Dedifferentiated amniotic fluid mesenchymal stem cell (primary cell): ENCODE data around the gene RPL41.
"Not testable (repeated sequence)": the region's sequence is repeated elsewhere in the genome, so short reads cannot be mapped to it uniquely, and the experiment has no call there.

Source experiments
- DNase-seq: peaks from one replicate; pipeline ENCODE4 v3.0.0-alpha.2; 2016; ENCODE audit errors: extremely low spot score

The RPL41 gene

DNA sequence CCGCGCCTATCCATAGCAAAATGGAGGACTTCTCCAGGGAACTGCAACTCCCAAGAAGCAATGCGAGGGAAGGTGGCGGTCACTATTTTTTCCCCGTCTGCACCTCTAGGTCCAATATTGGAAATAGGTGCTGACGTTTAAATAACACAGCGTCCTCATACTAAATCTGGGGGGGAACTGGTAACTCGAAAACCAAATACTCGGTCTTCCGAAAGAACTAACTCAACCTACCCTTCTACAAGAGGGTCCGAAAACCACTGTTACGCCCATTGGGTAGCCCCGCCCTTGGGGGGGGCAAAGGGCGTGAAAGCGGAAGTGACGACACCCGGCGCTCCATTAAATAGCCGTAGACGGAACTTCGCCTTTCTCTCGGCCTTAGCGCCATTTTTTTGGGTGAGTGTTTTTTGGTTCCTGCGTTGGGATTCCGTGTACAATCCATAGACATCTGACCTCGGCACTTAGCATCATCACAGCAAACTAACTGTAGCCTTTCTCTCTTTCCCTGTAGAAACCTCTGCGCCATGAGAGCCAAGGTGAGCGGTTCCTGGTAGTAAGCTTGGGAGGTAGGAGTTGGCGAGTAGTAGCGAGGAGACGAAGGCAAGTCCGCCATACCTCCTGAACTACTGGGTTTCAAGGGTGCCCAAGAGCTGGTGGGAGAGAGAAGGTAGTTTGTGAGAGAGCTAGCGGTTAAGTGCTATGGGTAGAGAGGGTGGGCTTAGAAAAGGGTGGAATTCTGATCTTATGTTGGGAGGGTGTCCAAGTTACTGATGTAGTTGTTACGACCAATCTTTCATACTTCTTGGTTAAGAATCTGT is at the start of gene RPL41:
RPL41 (plus strand) TSS at position 367 of the 815 bp plus-strand sequence.
- peak; percentile 94 for DNase-seq

DNA sequence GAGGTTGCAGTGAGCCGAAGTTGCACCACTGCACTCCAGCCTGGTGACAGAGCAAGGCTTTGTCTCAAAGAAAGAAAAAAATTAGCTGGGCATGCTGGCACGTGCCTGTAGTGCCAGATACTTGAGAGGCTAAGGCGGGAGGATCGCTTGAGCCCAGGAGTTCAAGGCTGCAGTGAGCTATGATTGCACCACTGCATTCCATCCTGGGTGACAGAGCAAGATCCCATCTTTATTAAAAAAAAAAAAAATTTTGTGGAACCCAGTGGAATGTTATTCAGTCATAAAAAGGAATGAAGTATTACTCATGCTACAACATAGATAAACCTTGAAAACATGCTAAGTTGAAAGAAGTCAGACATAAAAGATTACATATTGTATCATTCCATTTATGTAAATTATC is 44.8 kb upstream of the RPL41 start:
- no peak for DNase-seq

DNA sequence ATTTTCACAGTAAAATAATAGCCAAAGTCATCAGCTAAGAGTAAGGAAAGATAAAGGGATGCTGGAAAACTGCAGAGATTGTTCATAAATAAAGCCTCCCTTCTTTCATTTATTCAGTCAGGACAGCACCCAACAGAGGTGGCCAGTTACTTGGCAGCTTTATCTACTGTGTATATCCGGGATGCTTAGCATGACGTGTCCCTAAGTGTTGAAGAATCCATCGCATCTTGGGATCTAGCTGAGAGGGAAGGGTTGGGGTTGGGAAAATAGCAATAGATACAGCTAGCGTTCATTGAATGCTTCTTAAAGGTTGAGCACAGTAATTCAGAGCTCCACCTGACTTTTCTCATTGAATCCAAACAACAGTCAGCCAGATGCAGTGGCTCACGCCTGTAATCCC is 42.0 kb upstream of the RPL41 start:
- no peak for DNase-seq

DNA sequence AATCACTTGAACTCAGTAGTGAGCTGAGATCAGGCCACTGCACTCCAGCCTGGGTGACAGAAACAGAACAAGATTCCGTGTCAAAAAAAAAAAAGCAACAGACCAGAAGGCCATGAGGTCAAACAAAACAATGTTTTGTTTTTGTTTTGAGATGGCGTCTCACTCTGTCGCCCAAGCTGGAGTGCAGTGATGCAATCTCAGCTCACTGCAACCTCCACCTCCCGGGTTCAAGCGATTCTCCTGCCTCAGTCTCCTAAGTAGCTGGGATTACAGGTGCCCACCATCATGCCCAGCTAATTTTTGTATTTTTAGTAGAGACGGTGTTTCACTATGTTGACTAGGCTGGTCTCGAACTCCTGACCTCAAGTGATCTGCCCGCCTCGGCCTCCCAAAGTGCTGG is 38.5 kb upstream of the RPL41 start:
- DNase-seq, result not testable (repeated sequence)

DNA sequence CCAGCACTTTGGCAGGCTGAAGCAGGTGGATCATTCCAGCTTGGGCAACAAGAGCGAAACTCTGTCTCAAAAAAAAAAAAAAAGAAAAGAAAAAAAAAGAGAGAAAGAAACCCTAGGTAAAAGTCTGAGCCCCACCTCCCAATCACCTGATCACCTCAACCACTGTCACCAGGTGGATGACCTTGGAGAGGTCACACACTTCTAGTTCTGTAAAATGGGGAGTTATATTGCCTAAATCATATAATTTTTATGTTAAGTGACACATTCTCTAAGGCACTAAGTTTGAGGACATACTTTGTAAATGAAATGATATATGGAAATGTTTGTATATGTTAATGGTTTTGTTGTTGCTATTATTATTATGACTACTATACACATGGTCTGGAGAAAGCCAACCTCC is 38.0 kb upstream of the RPL41 start:
- DNase-seq, result no peak

DNA sequence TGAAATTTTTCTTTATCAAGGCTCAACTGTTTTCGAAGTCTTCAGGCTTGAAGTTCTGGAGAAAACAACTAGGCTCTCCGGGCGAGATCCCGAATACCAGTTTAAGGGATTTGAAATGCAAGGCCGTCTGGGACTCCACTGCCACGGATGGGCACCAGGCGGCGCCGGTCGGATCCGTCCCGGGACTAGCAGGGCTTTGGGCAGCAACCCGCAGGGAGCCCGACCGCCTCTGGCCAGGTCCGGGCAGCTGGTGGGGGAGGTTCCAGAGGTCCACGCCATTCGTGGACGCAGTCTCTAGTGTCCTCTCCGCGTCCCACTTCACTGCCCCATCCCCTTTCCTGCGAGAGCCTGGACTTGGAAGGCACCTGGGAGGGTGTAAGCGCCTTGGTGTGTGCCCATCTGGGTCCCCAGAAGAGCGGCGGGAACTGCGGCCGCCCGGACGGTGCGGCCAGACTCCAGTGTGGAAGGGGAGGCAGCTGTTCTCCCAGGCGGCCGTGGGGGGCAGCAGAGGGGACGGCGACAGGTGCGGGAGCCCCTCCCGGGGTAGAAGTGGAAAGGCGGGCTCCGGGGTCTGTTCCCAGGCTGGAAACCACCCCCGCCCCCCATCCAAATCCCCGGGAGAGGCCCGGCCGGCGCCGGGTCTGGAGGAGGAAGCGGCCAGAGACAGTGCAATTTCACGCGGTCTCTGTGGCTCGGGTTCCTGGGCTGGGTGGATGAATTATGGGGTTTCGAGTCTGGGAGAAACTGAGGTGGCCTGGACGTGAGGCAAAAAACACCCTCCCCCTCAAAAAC is 37.3 kb upstream of the RPL41 start:
- DNase-seq, result peak; percentile 85

DNA sequence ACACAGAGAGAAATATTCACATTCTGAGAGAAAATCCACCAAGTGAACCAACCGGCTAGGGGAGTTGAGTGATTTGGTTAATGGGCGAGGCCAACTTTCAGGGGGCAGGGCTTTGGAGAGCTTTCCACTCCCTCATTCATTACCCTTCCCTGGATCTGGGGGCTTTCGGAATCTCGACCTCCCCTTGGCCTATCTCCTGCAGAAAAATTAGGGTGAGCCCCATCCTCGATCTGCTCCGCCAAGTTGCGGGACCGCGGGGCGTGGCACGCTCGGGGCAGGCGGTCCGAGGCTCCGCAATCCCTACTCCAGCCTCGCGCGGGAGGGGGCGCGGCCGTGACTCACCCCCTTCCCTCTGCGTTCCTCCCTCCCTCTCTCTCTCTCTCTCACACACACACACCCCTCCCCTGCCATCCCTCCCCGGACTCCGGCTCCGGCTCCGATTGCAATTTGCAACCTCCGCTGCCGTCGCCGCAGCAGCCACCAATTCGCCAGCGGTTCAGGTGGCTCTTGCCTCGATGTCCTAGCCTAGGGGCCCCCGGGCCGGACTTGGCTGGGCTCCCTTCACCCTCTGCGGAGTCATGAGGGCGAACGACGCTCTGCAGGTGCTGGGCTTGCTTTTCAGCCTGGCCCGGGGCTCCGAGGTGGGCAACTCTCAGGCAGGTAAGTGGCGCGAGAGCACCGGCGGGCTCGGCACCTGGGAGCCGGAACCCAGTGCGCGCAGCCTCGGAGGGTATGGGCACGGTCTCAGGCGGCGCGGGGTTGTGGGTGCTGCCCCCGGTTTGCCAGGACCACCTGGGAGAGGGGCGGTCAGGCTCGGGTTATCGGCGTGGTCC is 36.5 kb upstream of the RPL41 start, which contains the start of gene ERBB3:
ERBB3 (plus strand) TSS at position 443 of the 833 bp plus-strand sequence; CDS start at position 579, 136 bp downstream.
- peak; percentile 68 for DNase-seq

DNA sequence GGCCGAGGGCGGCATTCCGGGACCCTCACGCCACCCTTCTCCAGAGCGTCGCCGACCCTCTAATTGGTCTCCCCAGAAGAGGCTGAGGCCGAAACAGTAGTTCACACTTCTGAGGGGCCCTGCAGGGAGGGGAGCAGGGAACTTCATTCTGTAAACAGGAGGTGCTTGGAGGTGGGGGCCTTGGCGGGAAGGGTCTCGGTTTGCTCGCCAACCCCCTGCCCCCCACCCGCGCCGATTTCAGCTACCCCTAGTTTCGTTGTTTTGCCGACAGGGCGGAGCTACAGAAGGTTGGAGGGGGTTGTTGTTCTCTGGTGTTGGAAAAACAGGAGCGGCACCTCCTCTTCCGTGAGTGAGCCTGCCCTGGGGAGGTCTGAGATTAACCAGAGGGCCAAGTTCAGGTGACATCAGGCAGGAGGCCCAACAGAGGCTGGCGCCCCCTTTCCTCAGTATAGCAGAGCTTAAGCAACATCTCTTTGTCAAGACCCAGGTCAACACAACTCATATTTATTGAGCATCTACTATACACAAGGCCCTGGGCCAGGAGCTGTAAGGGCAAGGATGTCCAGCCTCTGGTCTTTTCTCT is 35.8 kb upstream of the RPL41 start:
- no peak for DNase-seq

DNA sequence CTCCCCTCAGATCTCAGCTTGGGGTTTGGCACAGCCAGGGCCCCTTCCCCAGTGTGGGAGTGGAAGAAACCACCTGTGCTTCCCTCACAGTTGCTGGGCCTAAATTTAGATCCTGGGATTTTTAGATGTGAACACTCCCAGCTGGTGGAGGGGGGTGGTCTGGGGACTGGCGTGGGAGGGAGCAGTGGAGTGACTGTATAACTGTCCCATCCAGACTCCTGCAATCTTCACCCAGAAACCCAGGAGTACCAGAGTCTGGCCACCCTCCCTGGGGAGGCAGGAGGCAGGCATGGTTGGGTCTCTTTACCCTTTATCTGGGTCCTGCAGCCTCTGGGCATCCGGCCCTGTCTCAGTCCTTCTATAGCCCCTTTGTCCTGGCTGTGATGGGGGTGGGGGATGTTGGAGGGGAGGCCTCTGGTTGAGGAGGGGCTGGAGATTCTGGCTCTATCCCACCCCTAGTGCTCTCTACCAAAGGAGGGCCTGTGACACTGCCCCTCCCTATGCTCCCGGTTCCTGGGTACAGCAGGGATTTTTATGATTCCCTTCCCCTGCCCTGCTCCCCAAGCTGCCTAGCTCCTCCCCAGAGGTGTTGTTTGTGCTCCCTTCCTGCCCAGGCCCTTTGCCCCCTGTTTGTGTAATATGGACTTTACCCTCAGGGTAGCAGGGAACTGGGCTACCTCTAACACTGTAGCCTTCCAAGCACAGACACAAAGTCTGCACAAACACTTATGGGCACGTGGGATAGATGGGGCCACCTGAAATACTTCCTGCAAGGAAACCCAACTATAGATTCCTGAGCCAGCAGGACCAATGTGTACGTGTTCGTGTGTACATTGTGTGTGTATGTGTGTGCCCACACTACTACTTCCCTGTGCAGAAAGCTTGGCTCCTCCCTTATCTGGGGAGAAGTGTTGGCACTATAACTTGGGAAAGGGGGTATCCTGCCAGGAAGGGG is 34.8 kb upstream of the RPL41 start:
- no peak for DNase-seq

DNA sequence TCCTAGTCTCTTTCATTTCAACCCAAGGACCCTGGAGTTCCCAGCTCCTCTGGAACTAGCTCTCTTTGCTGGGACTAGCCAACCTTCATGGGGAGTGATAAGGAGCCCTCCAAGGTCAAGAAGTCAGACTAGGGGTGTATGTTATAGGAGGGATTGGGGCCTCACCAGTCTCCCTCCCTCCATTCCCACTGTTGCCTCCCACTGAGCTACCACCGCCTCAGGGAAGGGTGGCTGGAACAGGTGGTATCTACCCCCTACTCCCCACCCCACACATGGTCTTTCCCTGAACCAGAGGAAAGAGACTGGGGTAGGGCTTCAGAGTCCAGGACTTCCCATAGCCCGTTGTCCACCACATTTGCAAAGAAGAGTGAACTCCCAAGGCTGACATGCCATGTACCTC is 34.1 kb upstream of the RPL41 start:
- DNase-seq, result no peak

DNA sequence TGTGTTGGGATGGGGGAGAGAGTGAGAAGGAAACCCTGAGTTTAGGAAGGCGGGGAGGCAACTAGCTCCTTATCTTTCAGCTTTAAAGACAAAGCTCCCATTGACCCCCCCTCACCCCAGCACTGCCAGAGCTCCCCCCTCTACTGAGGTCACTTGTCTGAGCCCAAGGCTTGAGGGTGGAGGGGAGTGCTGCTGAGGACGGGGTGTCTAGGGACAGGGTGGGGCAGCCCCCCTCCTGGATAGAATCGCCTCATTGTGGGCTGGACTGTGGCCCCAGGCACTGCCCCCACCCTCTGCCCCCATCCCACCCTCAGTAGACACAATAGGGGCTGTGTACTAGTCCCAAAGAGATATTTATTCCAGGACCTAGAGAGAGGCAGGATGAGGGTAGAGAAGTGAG is 33.5 kb upstream of the RPL41 start:
- DNase-seq, result no peak

DNA sequence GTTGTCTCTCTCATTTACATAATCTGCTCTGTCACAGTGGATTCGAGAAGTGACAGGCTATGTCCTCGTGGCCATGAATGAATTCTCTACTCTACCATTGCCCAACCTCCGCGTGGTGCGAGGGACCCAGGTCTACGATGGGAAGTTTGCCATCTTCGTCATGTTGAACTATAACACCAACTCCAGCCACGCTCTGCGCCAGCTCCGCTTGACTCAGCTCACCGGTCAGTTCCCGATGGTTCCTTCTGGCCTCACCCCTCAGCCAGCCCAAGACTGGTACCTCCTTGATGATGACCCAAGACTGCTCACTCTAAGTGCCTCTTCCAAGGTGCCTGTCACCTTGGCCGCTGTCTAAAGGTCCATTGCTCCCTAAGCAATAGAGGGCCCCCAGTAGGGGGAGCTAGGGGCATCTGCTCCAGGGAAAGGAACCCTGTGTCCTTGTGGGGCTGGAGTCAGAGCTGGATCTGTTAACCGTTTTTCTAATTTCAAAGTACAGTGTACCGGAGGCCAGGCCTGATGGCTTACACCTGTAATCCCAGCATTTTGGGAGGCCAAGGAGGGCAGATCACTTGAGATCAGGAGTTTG is 31.4 kb upstream of the RPL41 start:
- no peak for DNase-seq

DNA sequence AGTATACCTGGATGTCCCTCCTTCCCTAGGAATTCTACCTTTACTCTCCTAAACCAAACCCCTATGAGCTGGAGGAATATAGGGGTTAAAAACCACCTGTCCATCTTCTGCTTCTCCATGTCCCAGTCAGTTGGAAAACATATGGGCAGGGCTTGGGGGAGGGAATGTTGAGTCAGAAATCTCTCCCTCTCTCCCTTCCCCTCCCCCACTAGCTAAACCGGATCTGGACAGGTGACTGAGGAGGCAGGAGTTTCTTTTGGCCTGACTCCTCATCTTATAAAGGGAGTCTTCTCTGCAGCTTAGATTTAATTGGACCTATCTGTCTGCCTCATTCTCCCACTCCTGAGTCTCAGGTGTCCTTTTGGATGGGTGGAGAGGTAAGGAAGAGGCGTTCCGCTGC is 30.3 kb upstream of the RPL41 start:
- no peak for DNase-seq

DNA sequence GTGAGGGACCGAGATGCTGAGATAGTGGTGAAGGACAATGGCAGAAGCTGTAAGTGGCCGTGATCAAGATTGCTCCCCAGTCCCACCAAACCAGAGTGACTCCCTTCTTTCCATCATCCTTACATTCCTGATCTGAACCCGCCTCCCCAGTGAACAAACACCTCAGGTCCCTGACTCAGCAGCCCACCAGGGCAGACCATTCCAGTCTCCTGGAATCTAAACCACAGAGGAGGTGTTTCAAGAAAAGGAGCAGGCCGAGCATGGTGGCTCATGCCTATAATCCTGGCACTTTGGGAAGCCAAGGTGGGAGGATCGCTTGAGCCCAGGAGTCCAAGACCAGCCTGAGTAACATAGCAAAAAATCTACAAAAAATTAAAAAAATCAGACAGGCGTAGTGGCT is 29.8 kb upstream of the RPL41 start:
- DNase-seq, result no peak

DNA sequence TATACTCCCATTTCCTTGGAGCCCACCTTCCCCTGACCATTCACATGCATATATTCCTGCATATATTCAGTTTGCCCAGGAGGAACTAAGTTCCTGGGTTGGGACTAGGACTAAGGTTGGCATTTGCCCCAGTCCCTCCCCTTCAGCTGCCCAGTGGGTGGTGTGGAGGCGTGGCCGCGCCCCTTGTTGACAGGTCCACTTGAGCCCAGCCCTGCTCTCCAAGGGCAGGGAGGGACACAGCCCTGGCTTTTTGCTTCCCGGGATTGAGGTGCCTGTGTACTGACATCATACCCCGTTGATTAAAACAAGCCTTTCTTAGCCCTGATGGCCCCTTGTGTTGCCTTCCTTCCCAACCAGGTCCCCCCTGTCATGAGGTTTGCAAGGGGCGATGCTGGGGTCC is 29.2 kb upstream of the RPL41 start:
- no peak for DNase-seq

DNA sequence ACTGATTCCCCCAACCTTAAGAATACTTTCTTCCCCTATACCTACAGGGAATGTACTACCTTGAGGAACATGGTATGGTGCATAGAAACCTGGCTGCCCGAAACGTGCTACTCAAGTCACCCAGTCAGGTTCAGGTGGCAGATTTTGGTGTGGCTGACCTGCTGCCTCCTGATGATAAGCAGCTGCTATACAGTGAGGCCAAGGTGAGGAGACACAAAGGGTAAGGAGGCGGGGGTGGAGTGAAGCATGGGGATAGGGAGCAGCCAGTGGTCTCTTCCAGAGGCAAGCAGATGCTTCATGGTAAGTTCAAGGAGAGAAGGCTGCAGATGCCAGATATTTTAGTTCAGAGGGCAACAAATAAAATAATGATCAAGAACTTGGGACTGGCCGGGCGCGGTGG is 18.7 kb upstream of the RPL41 start:
- DNase-seq, result no peak

DNA sequence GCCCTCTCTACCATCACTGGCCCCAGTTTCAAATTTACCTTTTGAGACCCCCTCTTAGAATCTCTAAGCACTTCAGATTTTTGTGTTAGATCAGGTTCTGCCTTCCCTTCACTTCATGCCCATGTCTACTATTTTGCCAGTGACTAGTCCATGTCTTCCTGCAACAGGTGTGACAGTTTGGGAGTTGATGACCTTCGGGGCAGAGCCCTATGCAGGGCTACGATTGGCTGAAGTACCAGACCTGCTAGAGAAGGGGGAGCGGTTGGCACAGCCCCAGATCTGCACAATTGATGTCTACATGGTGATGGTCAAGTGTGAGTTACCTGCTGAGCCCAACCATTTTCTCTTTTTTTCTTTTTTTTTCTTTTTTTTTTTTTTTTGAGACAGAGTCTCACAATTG is 17.8 kb upstream of the RPL41 start:
- DNase-seq, result no peak

DNA sequence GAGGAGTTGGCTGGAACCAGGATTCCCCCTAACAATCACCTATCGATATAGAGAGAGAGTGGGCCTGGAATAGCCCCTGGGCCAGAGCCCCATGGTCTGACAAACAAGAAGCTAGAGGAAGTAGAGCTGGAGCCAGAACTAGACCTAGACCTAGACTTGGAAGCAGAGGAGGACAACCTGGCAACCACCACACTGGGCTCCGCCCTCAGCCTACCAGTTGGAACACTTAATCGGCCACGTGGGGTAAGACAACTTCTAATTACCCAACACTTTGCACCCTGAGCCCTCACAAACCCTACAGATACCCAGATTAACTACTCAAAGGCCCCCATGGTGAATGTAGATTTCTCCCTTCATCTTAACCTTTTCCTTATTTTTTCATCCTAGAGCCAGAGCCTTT is 16.6 kb upstream of the RPL41 start:
- DNase-seq, result no peak

DNA sequence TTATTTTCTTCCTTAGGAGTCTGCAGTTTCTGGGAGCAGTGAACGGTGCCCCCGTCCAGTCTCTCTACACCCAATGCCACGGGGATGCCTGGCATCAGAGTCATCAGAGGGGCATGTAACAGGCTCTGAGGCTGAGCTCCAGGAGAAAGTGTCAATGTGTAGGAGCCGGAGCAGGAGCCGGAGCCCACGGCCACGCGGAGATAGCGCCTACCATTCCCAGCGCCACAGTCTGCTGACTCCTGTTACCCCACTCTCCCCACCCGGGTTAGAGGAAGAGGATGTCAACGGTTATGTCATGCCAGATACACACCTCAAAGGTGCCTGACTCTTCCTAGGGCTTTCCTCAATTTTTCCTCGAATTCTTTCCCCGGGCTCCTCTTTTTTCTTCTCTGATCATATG is 15.4 kb upstream of the RPL41 start:
- DNase-seq, result no peak

DNA sequence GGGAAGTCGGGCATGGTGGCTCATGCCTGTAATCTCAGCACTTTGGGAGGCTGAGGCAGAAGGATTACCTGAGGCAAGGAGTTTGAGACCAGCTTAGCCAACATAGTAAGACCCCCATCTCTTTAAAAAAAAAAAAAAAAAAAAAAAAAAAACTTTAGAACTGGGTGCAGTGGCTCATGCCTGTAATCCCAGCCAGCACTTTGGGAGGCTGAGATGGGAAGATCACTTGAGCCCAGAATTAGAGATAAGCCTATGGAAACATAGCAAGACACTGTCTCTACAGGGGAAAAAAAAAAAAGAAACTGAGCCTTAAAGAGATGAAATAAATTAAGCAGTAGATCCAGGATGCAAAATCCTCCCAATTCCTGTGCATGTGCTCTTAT is 13.8 kb upstream of the RPL41 start:
- no peak for DNase-seq
